ENCODE data around the gene OCA2. TPM values are rescaled to one million over a fixed set of nuclear protein-coding genes. Genes with fewer than 3 reads are reported as not detected.

OCA2 gene
- polyA plus RNA-seq, 3 donors, result not detected

GRCh38 chr15:27851858-27852210 lies 247.3 kb downstream of the OCA2 start:
- H3K79me2 ChIP-seq (ENCODE audit: insufficient read depth, low read length), result no peaks in the 10 kb centered on the region
- no peaks in the 10 kb centered on the region for H3K36me3 ChIP-seq (replicated peaks in 1 of 2; ENCODE audit: control insufficient read depth in 1 of 2, insufficient read depth in 2 of 2, low read length in 2 of 2)
- no peaks in the 10 kb centered on the region for H3K27me3 ChIP-seq (ENCODE audit: control insufficient read depth in 2 of 2, insufficient read depth in 2 of 2, low read length in 2 of 2)
- Mint-ChIP-seq H3K4me1 (no peaks in the 10 kb centered on the region), H3K9me3 (peaks cover 23 to 50% (median 39%) of the 10 kb centered on the region in 7 donors), H3K4me3 (no peak overlapping the region), H3K27me3 (ENCODE audit: low read depth in 3 of 3) (peaks cover 0 to 2% (median 0%) of the 10 kb centered on the region in 3 donors), H3K36me3 (no peaks in the 10 kb centered on the region), H3K27ac (no peak overlapping the region)
- no peak overlapping the region for H3K27ac ChIP-seq (ENCODE audit: low read depth in 1 of 2, low read length in 2 of 2)
- H3K9ac ChIP-seq (ENCODE audit: insufficient read depth, low read length, poor library complexity, severe bottlenecking), result no peak overlapping the region
- no peak overlapping the region for H3K4me3 ChIP-seq (replicated peaks in 1 of 3; ENCODE audit: low read depth in 2 of 3, low read length in 3 of 3)
- H4K20me1 ChIP-seq (ENCODE audit: insufficient read depth, low read length), result no peaks in the 10 kb centered on the region
- H3K9me3 ChIP-seq (replicated peaks in 1 of 2; ENCODE audit: control insufficient read depth in 1 of 2, insufficient read depth in 1 of 2, low read length in 2 of 2), result peaks cover 67 to 73% of the 10 kb centered on the region in 2 donors
- H3K4me2 ChIP-seq (replicated peaks; ENCODE audit: extremely low read depth, low read length, poor library complexity, severe bottlenecking), result no peak overlapping the region
- 90% methylated on average over 3 of the region's 4 CpGs for WGBS (ENCODE audit: insufficient coverage)
- TF ChIP-seq CTCF (IDR thresholded peaks at IDR 0.05), result no peak
- intact Hi-C loops (cut with micrococcal nuclease), result no loop called here
- no peaks in the 10 kb centered on the region for H3K4me1 ChIP-seq (ENCODE audit: control insufficient read depth in 1 of 2, insufficient read depth in 2 of 2, low read length in 2 of 2)
- DNase-seq, result no peak
- no peak overlapping the region for H2AFZ ChIP-seq (ENCODE audit: insufficient read depth, low read depth, low read length, poor library complexity, severe bottlenecking)

GRCh38 chr15:27850981-27851857 lies 247.9 kb downstream of the OCA2 start:
- peaks cover 72 to 75% of the 10 kb centered on the region in 2 donors for H3K9me3 ChIP-seq (replicated peaks in 1 of 2; ENCODE audit: control insufficient read depth in 1 of 2, insufficient read depth in 1 of 2, low read length in 2 of 2)
- Mint-ChIP-seq H3K4me1 (no peaks in the 10 kb centered on the region), H3K9me3 (peaks cover 28 to 53% (median 42%) of the 10 kb centered on the region in 7 donors), H3K27ac (no peak overlapping the region), H3K36me3 (no peaks in the 10 kb centered on the region), H3K27me3 (ENCODE audit: low read depth in 3 of 3) (peaks cover 0 to 2% (median 0%) of the 10 kb centered on the region in 3 donors), H3K4me3 (no peak overlapping the region)
- no peak overlapping the region for H3K4me3 ChIP-seq (replicated peaks in 1 of 3; ENCODE audit: low read depth in 2 of 3, low read length in 3 of 3)
- no peaks in the 10 kb centered on the region for H4K20me1 ChIP-seq (ENCODE audit: insufficient read depth, low read length)
- intact Hi-C loops (cut with micrococcal nuclease), result no loop called here
- 97% methylated on average over 14 of the region's 17 CpGs for WGBS (ENCODE audit: insufficient coverage)
- H3K36me3 ChIP-seq (replicated peaks in 1 of 2; ENCODE audit: control insufficient read depth in 1 of 2, insufficient read depth in 2 of 2, low read length in 2 of 2), result no peaks in the 10 kb centered on the region
- no peaks in the 10 kb centered on the region for H3K27me3 ChIP-seq (ENCODE audit: control insufficient read depth in 2 of 2, insufficient read depth in 2 of 2, low read length in 2 of 2)
- no peak overlapping the region for H3K4me2 ChIP-seq (replicated peaks; ENCODE audit: extremely low read depth, low read length, poor library complexity, severe bottlenecking)
- H3K27ac ChIP-seq (ENCODE audit: low read depth in 1 of 2, low read length in 2 of 2), result no peak overlapping the region
- no peaks in the 10 kb centered on the region for H3K4me1 ChIP-seq (ENCODE audit: control insufficient read depth in 1 of 2, insufficient read depth in 2 of 2, low read length in 2 of 2)
- no peak for TF ChIP-seq CTCF (IDR thresholded peaks at IDR 0.05)
- H3K79me2 ChIP-seq (ENCODE audit: insufficient read depth, low read length), result no peaks in the 10 kb centered on the region
- H2AFZ ChIP-seq (ENCODE audit: insufficient read depth, low read depth, low read length, poor library complexity, severe bottlenecking), result no peak overlapping the region
- DNase-seq, result no peak
- no peak overlapping the region for H3K9ac ChIP-seq (ENCODE audit: insufficient read depth, low read length, poor library complexity, severe bottlenecking)
